NK-92 treated with Interleukin-12 subunit alpha and Interleukin-12 subunit beta, amount 100 ng/mL, for 24 hours (cell line): Measurements from ENCODE around the gene KCND2.

ENCODE experiments used
- DNase-seq: peaks from one replicate; lab custom pipeline; 2025; lab: John Stamatoyannopoulos, UW

The KCND2 gene

GRCh38 chr7:120412139-120413050 lies 139.4 kb downstream of the KCND2 start:
- DNase-seq, result no peak

GRCh38 chr7:120413164-120413563 lies 140.2 kb downstream of the KCND2 start:
- no peak for DNase-seq

- DNase-seq, result no peak
These were observed 144.4 kb downstream of the KCND2 start for GRCh38 chr7:120417244-120417979.

GRCh38 chr7:120421151-120421651 lies 148.2 kb downstream of the KCND2 start:
- no peak for DNase-seq

- DNase-seq, result no peak
These were observed 158.0 kb downstream of the KCND2 start for GRCh38 chr7:120431016-120431415.

GRCh38 chr7:120436487-120437060 lies 163.6 kb downstream of the KCND2 start:
- no peak for DNase-seq

GRCh38 chr7:120441850-120442249 lies 168.9 kb downstream of the KCND2 start:
- no peak for DNase-seq

- DNase-seq, result no peak
These were observed 169.9 kb downstream of the KCND2 start for GRCh38 chr7:120442838-120443237.

GRCh38 chr7:120444650-120445049 lies 171.7 kb downstream of the KCND2 start:
- DNase-seq, result no peak

GRCh38 chr7:120445276-120445675 lies 172.3 kb downstream of the KCND2 start:
- DNase-seq, result no peak

GRCh38 chr7:120452665-120453064 lies 179.7 kb downstream of the KCND2 start:
- DNase-seq, result no peak

GRCh38 chr7:120456699-120457098 lies 183.7 kb downstream of the KCND2 start:
- DNase-seq, result no peak

- no peak for DNase-seq
These were observed 188.0 kb downstream of the KCND2 start for GRCh38 chr7:120460949-120461348.

GRCh38 chr7:120462991-120463390 lies 190.0 kb downstream of the KCND2 start:
- no peak for DNase-seq

- DNase-seq, result no peak
These were observed 191.1 kb downstream of the KCND2 start for GRCh38 chr7:120464104-120464503.

GRCh38 chr7:120467676-120468075 lies 194.7 kb downstream of the KCND2 start:
- no peak for DNase-seq

GRCh38 chr7:120468611-120469010 lies 195.6 kb downstream of the KCND2 start:
- no peak for DNase-seq

GRCh38 chr7:120472892-120473291 lies 199.9 kb downstream of the KCND2 start:
- DNase-seq, result no peak

- DNase-seq, result no peak
These were observed 200.4 kb downstream of the KCND2 start for GRCh38 chr7:120473352-120473751.

- DNase-seq, result no peak
These were observed 203.0 kb downstream of the KCND2 start for GRCh38 chr7:120475994-120476393.

- no peak for DNase-seq
These were observed 207.5 kb downstream of the KCND2 start for GRCh38 chr7:120480472-120480871.

- DNase-seq, result no peak
These were observed 208.0 kb downstream of the KCND2 start for GRCh38 chr7:120480930-120481329.

- DNase-seq, result no peak
These were observed 213.2 kb downstream of the KCND2 start for GRCh38 chr7:120486164-120486563.
